ENCODE results near the gene CNGA3.

DNA sequence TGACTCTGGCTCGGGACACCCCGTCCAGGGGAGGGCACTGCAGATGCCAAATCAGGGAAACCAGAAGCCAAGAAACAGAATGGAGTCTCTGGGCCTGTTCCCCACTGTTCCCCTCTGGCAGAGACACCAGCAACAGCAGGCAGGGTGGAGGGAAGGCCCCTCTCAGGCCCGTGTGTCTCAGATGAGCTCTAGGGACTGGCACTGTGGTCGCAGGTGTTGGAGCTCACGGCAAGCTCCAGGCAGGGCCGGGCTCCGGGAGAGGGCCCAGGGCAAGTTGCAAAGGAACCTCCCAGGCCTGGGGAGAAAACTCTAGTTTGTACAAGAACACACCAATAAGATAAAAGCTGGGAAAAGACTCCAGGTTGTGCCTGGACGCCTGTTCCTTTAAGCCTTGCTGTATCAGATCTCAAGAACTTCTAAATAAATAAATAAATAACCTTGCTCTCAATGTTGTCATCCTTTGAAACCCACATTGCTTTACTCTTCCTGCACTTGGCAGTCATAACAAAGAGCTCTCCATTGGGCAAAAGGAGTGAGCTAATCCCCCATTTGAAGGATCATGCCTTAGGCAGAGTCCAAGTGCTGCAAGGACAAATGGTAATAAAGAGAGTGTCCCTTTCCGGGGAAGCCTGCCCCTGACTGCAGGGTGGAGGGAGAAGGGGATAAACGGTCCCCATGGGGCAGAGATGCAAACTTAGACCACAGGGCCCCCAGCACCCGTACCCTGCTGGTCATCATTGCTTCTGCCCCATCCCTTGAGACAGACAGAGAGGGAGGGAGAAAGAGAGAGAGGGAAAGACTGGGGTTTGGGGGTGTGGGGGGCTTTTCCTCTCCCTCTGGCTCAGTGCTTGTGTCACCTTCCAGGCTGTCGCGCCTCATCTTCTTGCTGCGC lies 33.3 kb downstream of the CNGA3 start:
- TF ChIP-seq, protein P1, sequence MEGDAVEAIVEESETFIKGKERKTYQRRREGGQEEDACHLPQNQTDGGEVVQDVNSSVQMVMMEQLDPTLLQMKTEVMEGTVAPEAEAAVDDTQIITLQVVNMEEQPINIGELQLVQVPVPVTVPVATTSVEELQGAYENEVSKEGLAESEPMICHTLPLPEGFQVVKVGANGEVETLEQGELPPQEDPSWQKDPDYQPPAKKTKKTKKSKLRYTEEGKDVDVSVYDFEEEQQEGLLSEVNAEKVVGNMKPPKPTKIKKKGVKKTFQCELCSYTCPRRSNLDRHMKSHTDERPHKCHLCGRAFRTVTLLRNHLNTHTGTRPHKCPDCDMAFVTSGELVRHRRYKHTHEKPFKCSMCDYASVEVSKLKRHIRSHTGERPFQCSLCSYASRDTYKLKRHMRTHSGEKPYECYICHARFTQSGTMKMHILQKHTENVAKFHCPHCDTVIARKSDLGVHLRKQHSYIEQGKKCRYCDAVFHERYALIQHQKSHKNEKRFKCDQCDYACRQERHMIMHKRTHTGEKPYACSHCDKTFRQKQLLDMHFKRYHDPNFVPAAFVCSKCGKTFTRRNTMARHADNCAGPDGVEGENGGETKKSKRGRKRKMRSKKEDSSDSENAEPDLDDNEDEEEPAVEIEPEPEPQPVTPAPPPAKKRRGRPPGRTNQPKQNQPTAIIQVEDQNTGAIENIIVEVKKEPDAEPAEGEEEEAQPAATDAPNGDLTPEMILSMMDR (conservative IDR thresholded peaks at IDR 0.05; ENCODE audit: low read length) = no peak
- TF ChIP-seq EZH2phosphoT487 (IDR thresholded peaks at IDR 0.05; ENCODE audit: borderline replicate concordance) = no peak
